ENCODE data around the gene RNU4-1. TPM values are rescaled to one million over a fixed set of nuclear protein-coding genes. Genes with fewer than 3 reads are reported as not detected.

RNU4-1 gene
- total RNA-seq, 1 experiment from 2014 or later, result 2,436 TPM

DNA sequence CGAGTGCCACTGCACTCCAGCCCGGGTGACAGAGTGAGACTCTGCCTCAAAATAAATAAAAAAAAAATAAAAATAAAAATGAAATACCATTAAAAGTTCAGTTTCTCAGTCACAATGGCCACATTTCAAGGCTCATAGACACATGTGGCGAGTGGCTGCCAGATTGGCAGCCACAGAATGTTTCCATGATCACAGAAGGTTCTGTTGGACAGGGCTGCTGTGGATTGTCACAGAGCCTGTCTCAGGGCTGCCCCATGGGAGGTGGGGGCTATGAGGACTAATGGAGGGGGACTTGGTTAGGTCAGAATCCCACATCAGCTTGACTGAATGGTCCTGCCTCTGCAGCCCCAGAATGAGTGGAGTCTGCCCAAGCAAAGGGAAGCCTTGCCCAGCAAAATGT is 38.4 kb upstream of the RNU4-1 start (continued):
- no peak for TF ChIP-seq NR1H2 (CRISPR knock-in tag; IDR thresholded peaks at IDR 0.05)
- no peak for TF ChIP-seq ZNF671 (CRISPR knock-in tag; IDR thresholded peaks at IDR 0.05)
- TF ChIP-seq, protein P1, sequence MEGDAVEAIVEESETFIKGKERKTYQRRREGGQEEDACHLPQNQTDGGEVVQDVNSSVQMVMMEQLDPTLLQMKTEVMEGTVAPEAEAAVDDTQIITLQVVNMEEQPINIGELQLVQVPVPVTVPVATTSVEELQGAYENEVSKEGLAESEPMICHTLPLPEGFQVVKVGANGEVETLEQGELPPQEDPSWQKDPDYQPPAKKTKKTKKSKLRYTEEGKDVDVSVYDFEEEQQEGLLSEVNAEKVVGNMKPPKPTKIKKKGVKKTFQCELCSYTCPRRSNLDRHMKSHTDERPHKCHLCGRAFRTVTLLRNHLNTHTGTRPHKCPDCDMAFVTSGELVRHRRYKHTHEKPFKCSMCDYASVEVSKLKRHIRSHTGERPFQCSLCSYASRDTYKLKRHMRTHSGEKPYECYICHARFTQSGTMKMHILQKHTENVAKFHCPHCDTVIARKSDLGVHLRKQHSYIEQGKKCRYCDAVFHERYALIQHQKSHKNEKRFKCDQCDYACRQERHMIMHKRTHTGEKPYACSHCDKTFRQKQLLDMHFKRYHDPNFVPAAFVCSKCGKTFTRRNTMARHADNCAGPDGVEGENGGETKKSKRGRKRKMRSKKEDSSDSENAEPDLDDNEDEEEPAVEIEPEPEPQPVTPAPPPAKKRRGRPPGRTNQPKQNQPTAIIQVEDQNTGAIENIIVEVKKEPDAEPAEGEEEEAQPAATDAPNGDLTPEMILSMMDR (IDR thresholded peaks at IDR 0.05), result no peak
- no peak for TF ChIP-seq MAX (CRISPR knock-in tag; IDR thresholded peaks at IDR 0.05)

DNA sequence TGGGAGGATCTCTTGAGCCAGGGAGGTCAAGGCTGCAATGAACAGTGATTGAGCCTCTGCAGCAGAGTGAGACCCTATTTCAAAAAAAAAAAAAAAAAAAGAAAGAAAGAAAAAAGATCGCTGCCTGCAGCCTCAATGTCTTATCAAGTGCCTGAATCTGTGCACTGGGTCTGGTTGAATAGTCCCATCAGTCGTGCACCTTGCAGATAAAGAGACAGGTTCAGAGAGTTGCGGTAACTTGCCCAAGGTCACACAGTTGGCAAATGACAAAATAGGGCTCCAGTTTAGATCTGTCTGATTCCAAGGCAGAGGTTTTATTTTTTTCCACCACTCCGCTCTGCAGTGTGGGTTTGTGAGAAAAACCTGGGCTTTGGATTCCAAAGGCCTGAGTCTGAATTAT is 35.2 kb upstream of the RNU4-1 start:
- DNase-seq (ENCODE audit: low spot score) (no peak), ATAC-seq (no peak)
- Mint-ChIP-seq H3K4me3 (no peak overlapping the region), H3K4me1 (peaks cover 5% of the 10 kb centered on the region; the same call in 1 of the 2 replicates), H3K9me3 (no peaks in the 10 kb centered on the region), H3K27me3 (ENCODE audit: low read depth) (no peaks in the 10 kb centered on the region; the same call in 1 of the 2 replicates), H3K36me3 (no peaks in the 10 kb centered on the region), H3K27ac (no peak overlapping the region)
- TF ChIP-seq SMAD3 (CRISPR knock-in tag; IDR thresholded peaks at IDR 0.05; ENCODE audit: borderline replicate concordance) (no peak), NR3C1 (CRISPR knock-in tag; conservative IDR thresholded peaks at IDR 0.05; ENCODE audit: low read depth) (no peak), ESRRA (CRISPR knock-in tag; IDR thresholded peaks at IDR 0.05; ENCODE audit: borderline replicate concordance) (no peak), GRHL2 (CRISPR knock-in tag; IDR thresholded peaks at IDR 0.05; ENCODE audit: insufficient replicate concordance, severe bottlenecking) (no peak), ZNF121 (CRISPR knock-in tag; IDR thresholded peaks at IDR 0.05) (no peak), ZNF317 (CRISPR knock-in tag; IDR thresholded peaks at IDR 0.05; ENCODE audit: borderline replicate concordance, low read depth) (no peak), AFF4 (CRISPR knock-in tag; IDR thresholded peaks at IDR 0.05; ENCODE audit: borderline replicate concordance) (no peak)
- TF ChIP-seq, protein P2, sequence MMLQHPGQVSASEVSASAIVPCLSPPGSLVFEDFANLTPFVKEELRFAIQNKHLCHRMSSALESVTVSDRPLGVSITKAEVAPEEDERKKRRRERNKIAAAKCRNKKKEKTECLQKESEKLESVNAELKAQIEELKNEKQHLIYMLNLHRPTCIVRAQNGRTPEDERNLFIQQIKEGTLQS (CRISPR knock-in tag; conservative IDR thresholded peaks at IDR 0.05), result no peak
- TF ChIP-seq, protein P3, sequence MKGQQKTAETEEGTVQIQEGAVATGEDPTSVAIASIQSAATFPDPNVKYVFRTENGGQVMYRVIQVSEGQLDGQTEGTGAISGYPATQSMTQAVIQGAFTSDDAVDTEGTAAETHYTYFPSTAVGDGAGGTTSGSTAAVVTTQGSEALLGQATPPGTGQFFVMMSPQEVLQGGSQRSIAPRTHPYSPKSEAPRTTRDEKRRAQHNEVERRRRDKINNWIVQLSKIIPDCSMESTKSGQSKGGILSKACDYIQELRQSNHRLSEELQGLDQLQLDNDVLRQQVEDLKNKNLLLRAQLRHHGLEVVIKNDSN (CRISPR knock-in tag; IDR thresholded peaks at IDR 0.05), result no peak
- TF ChIP-seq, protein P4, sequence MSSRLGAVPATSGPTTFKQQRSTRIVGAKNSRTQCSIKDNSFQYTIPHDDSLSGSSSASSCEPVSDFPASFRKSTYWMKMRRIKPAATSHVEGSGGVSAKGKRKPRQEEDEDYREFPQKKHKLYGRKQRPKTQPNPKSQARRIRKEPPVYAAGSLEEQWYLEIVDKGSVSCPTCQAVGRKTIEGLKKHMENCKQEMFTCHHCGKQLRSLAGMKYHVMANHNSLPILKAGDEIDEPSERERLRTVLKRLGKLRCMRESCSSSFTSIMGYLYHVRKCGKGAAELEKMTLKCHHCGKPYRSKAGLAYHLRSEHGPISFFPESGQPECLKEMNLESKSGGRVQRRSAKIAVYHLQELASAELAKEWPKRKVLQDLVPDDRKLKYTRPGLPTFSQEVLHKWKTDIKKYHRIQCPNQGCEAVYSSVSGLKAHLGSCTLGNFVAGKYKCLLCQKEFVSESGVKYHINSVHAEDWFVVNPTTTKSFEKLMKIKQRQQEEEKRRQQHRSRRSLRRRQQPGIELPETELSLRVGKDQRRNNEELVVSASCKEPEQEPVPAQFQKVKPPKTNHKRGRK (CRISPR knock-in tag; IDR thresholded peaks at IDR 0.05; ENCODE audit: borderline replicate concordance), result no peak
- TF ChIP-seq, protein P5, sequence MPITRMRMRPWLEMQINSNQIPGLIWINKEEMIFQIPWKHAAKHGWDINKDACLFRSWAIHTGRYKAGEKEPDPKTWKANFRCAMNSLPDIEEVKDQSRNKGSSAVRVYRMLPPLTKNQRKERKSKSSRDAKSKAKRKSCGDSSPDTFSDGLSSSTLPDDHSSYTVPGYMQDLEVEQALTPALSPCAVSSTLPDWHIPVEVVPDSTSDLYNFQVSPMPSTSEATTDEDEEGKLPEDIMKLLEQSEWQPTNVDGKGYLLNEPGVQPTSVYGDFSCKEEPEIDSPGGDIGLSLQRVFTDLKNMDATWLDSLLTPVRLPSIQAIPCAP (CRISPR knock-in tag; IDR thresholded peaks at IDR 0.05), result no peak
- ChIA-PET POLR2A (no interaction called here), CTCF (no interaction called here)

All from WTC11 (cell line).